Activated naive CD8-positive, alpha-beta T cell (primary cell): ENCODE results near the gene EEF1AKMT2.
A peak's percentile ranks its signal among the peaks of the same experiment; 100 is the strongest.
"Not testable (repeated sequence)": the region's sequence is repeated elsewhere in the genome, so short reads cannot be mapped to it uniquely, and the experiment has no call there.

ENCODE experiments used
- H3K27ac Mint-ChIP-seq: one replicate; pipeline ENCODE4 v1.8.0; 2021; ENCODE audit warnings: mixed read lengths
- H3K27me3 Mint-ChIP-seq: one replicate; pipeline ENCODE4 v1.8.0; 2021; ENCODE audit warnings: mixed read lengths
- H3K36me3 Mint-ChIP-seq: one replicate; pipeline ENCODE4 v1.8.0; 2021; ENCODE audit warnings: mixed read lengths
- H3K4me1 Mint-ChIP-seq: one replicate; pipeline ENCODE4 v1.8.0; 2021; ENCODE audit warnings: low read depth, mixed read lengths
- H3K4me3 Mint-ChIP-seq: one replicate; pipeline ENCODE4 v1.8.0; 2021; ENCODE audit warnings: mild to moderate bottlenecking, mixed read lengths
- H3K9me3 Mint-ChIP-seq: one replicate; pipeline ENCODE4 v1.8.0; 2021; ENCODE audit warnings: low read depth, mixed read lengths

EEF1AKMT2 gene

GRCh38 chr10:124798364-124798763 is 6.7 kb upstream of the EEF1AKMT2 start:
- H3K36me3 Mint-ChIP-seq: no peaks in the 10 kb centered on the region
- no peaks in the 10 kb centered on the region for H3K9me3 Mint-ChIP-seq
- H3K27ac Mint-ChIP-seq: no peak overlapping the region
- H3K27me3 Mint-ChIP-seq: peaks cover 1% of the 10 kb centered on the region
- H3K4me1 Mint-ChIP-seq: peaks cover 17% of the 10 kb centered on the region
- no peak overlapping the region for H3K4me3 Mint-ChIP-seq

GRCh38 chr10:124792998-124793352 is 1.3 kb upstream of the EEF1AKMT2 start:
- Mint-ChIP-seq H3K27ac (no peak overlapping the region), H3K9me3 (no peaks in the 10 kb centered on the region), H3K36me3 (peaks cover 3% of the 10 kb centered on the region), H3K4me3 (peak overlapping the region; percentile 98), H3K27me3 (no peaks in the 10 kb centered on the region), H3K4me1 (peaks cover 19% of the 10 kb centered on the region)

DNA sequence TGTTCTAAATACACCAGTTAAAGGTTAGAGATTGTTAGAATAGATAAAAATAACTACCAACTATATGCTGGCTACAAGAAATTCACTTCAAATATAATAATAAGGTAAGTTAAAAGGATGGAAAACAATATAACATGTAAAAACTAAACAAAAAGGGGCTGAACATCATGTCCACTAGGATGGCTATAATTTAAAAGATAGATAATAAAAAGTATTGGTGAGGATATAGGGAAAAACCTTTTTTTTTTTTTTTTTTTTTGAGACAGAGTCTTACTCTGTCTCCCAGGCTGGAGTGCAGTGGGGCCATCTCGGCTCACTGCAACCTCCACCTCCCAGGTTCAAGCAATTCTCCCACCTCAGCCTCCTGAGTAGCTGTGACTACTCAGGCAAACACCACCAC is 8.8 kb downstream of the EEF1AKMT2 start:
- not testable (repeated sequence) for H3K9me3 Mint-ChIP-seq, H3K27ac Mint-ChIP-seq, H3K27me3 Mint-ChIP-seq, H3K4me3 Mint-ChIP-seq, H3K36me3 Mint-ChIP-seq, H3K4me1 Mint-ChIP-seq

DNA sequence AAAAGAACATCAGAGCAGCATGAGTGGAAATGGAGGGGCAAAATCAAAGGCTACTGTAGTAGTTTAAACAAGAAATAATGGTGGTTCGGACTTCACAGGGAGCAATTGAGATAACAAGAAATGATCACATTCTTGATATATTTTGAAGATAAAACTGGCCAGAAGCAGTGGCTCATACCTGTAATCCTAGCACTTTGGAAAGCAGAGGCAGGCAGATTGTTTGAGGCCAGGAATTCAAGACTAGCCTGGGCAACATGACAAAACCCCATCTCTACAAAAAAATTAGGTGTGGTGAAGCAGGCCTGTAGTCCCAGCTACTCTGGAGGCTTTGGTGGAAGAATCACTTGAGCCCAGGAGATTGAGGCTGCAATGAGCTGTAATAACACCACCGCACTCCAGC is 22.9 kb downstream of the EEF1AKMT2 start:
- H3K4me1 Mint-ChIP-seq: peaks cover 2% of the 10 kb centered on the region
- H3K36me3 Mint-ChIP-seq: peaks cover 24% of the 10 kb centered on the region
- H3K27ac Mint-ChIP-seq: no peak overlapping the region
- H3K4me3 Mint-ChIP-seq: no peak overlapping the region
- H3K27me3 Mint-ChIP-seq: no peaks in the 10 kb centered on the region
- H3K9me3 Mint-ChIP-seq: no peaks in the 10 kb centered on the region

- no peak overlapping the region for H3K4me3 Mint-ChIP-seq
- peaks cover 2% of the 10 kb centered on the region for H3K4me1 Mint-ChIP-seq
- H3K27me3 Mint-ChIP-seq: no peaks in the 10 kb centered on the region
- H3K27ac Mint-ChIP-seq: no peak overlapping the region
- peaks cover 17% of the 10 kb centered on the region for H3K36me3 Mint-ChIP-seq
- no peaks in the 10 kb centered on the region for H3K9me3 Mint-ChIP-seq
These were observed 26.4 kb downstream of the EEF1AKMT2 start for GRCh38 chr10:124765256-124765655.

DNA sequence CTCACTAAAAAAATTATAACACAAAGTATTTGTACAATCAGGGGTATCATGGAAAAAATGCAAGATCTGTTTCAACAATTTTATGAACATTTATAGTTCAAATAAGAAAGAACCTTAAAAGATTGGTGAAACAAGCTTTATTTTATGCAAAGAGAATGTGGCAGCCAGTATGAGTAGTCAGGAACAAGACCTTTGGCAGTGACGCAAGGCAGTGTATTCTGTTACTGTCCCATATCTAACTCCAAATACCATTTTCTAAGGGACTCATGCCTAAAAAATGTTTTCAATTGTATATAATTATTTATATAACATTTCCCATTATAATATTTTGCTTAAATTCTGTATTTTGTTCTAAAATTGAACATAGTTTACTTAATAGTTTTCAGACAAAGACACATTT is 28.4 kb downstream of the EEF1AKMT2 start:
- Mint-ChIP-seq H3K27ac (no peak overlapping the region), H3K9me3 (no peaks in the 10 kb centered on the region), H3K4me1 (peaks cover 2% of the 10 kb centered on the region), H3K27me3 (no peaks in the 10 kb centered on the region), H3K36me3 (peaks cover 17% of the 10 kb centered on the region), H3K4me3 (no peak overlapping the region)

- peaks cover 17% of the 10 kb centered on the region for H3K36me3 Mint-ChIP-seq
- no peaks in the 10 kb centered on the region for H3K9me3 Mint-ChIP-seq
- H3K27ac Mint-ChIP-seq: no peak overlapping the region
- H3K4me1 Mint-ChIP-seq: peaks cover 2% of the 10 kb centered on the region
- no peaks in the 10 kb centered on the region for H3K27me3 Mint-ChIP-seq
- H3K4me3 Mint-ChIP-seq: no peak overlapping the region
These were observed 29.4 kb downstream of the EEF1AKMT2 start for GRCh38 chr10:124762281-124762680.

- Mint-ChIP-seq H3K4me1 (no peaks in the 10 kb centered on the region), H3K9me3 (no peaks in the 10 kb centered on the region), H3K4me3 (no peak overlapping the region), H3K36me3 (peaks cover 12% of the 10 kb centered on the region), H3K27ac (no peak overlapping the region), H3K27me3 (no peaks in the 10 kb centered on the region)
These were observed 35.4 kb downstream of the EEF1AKMT2 start for GRCh38 chr10:124756156-124756903.

GRCh38 chr10:124755581-124755980 is 36.1 kb downstream of the EEF1AKMT2 start:
- peaks cover 11% of the 10 kb centered on the region for H3K36me3 Mint-ChIP-seq

GRCh38 chr10:124754227-124754626 is 37.5 kb downstream of the EEF1AKMT2 start:
- H3K27me3 Mint-ChIP-seq: no peaks in the 10 kb centered on the region

More at GRCh38 chr10:124755581-124755980, 36.1 kb downstream of the EEF1AKMT2 start:
- Mint-ChIP-seq H3K27ac (no peak overlapping the region), H3K27me3 (no peaks in the 10 kb centered on the region), H3K4me1 (no peaks in the 10 kb centered on the region), H3K4me3 (no peak overlapping the region), H3K9me3 (no peaks in the 10 kb centered on the region)

DNA sequence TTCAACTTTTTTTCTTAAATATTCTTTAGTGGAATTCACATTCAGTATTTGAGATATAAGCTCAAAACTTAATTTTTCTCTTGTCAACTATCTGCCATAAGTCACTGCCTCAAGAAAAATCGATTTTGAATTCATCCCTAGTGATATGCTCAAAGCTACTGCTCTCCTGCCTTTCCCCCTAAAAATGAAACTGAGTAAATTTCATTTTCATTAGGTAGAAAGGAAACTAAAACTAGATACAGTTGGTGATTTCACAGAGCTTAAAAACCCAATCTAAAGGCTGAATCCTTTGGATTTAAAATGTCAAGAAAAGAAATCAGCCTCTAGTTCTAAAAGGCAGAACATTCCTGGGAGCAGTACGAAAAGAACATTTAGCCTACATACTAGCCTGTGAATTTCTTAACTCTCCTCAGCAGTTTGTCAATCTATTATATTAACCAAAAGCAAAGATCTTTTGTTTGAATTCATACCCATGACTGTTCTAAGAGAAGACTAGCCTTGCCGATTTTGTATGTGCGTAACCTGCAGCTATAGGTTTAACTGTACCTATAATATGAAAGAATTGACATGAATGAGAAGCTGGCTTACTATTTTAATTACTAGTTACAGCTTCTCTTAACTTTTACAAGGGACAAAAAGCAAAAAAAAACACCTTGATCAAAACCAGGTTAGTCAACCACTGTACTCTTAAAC is 42.6 kb downstream of the EEF1AKMT2 start:
- peak overlapping the region; percentile 27 for H3K4me3 Mint-ChIP-seq
- H3K9me3 Mint-ChIP-seq: no peaks in the 10 kb centered on the region
- H3K27me3 Mint-ChIP-seq: no peaks in the 10 kb centered on the region
- H3K27ac Mint-ChIP-seq: peak overlapping the region; percentile 68
- H3K4me1 Mint-ChIP-seq: peaks cover 22% of the 10 kb centered on the region
- H3K36me3 Mint-ChIP-seq: peaks cover 3% of the 10 kb centered on the region

More at GRCh38 chr10:124754227-124754626, 37.5 kb downstream of the EEF1AKMT2 start:
- Mint-ChIP-seq H3K4me1 (peaks cover 4% of the 10 kb centered on the region), H3K27ac (no peak overlapping the region), H3K4me3 (no peak overlapping the region), H3K9me3 (no peaks in the 10 kb centered on the region), H3K36me3 (peaks cover 4% of the 10 kb centered on the region)

GRCh38 chr10:124748166-124748565 is 43.5 kb downstream of the EEF1AKMT2 start:
- Mint-ChIP-seq H3K27ac (no peak overlapping the region), H3K9me3 (no peaks in the 10 kb centered on the region), H3K36me3 (peaks cover 3% of the 10 kb centered on the region), H3K4me1 (peaks cover 22% of the 10 kb centered on the region), H3K4me3 (no peak overlapping the region), H3K27me3 (no peaks in the 10 kb centered on the region)

DNA sequence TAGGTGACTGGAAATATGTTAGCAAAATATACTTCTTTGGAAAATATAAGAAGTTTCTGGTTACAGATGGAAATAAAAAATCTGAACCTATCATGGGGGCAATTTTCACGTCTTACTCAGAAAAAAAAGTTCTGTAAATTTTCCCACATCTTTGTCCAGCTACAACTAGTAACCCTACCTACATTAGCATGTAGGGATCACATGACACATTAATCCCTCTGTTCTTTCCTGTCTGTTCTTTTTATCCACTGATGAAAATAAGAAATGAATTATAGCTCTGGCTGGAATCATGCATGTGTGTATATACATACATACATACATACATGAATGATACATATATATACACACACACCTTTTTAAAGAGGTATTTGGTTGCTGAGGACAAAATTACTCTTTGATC is 43.9 kb downstream of the EEF1AKMT2 start:
- Mint-ChIP-seq H3K4me1 (peaks cover 24% of the 10 kb centered on the region), H3K36me3 (peaks cover 3% of the 10 kb centered on the region), H3K9me3 (no peaks in the 10 kb centered on the region), H3K27me3 (no peaks in the 10 kb centered on the region), H3K27ac (no peak overlapping the region), H3K4me3 (no peak overlapping the region)

GRCh38 chr10:124746992-124747391 is 44.7 kb downstream of the EEF1AKMT2 start:
- no peak overlapping the region for H3K27ac Mint-ChIP-seq
- H3K27me3 Mint-ChIP-seq: no peaks in the 10 kb centered on the region
- no peaks in the 10 kb centered on the region for H3K9me3 Mint-ChIP-seq
- H3K4me1 Mint-ChIP-seq: peaks cover 31% of the 10 kb centered on the region
- H3K36me3 Mint-ChIP-seq: peaks cover 3% of the 10 kb centered on the region
- H3K4me3 Mint-ChIP-seq: no peak overlapping the region

DNA sequence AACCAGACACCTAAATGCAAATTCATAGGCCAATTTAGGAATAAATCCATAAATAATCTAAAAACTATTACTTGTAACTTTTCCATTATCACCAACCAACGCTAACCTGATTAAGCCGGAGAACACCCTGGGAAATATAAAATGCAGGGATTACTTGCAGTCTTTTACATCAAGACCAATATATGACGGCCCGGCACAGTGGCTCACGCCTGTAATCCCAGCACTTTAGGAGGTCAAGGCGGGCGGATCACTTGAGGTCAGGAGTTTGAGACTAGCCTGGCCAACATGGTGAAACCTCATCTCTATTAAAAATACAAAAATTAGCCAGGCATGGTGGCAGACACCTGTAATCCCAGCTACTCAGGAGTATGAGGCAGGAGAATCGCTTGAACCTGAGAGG is 45.2 kb downstream of the EEF1AKMT2 start:
- not testable (repeated sequence) for H3K27ac Mint-ChIP-seq, H3K9me3 Mint-ChIP-seq, H3K36me3 Mint-ChIP-seq, H3K27me3 Mint-ChIP-seq, H3K4me3 Mint-ChIP-seq
- H3K4me1 Mint-ChIP-seq: peaks cover 36% of the 10 kb centered on the region

GRCh38 chr10:124745673-124746072 is 46.0 kb downstream of the EEF1AKMT2 start:
- no peaks in the 10 kb centered on the region for H3K9me3 Mint-ChIP-seq
- H3K4me1 Mint-ChIP-seq: peaks cover 43% of the 10 kb centered on the region
- no peak overlapping the region for H3K27ac Mint-ChIP-seq
- no peaks in the 10 kb centered on the region for H3K27me3 Mint-ChIP-seq
- peaks cover 3% of the 10 kb centered on the region for H3K36me3 Mint-ChIP-seq
- H3K4me3 Mint-ChIP-seq: peak overlapping the region; percentile 79
